GM12878 (cell line): ENCODE measurements around the gene TMCC3.

ENCODE experiments used
- BRCA1 ChIP-seq: IDR thresholded peaks from 2 replicates; pipeline ENCODE4 v1.6.1; 2011; ENCODE audit warnings: low read depth, low read length, improper control_type of control experiment
- EGR1 ChIP-seq, 2 experiments: IDR thresholded peaks; 1 replicate in 1 of 2; 2 replicates in 1 of 2; pipeline ENCODE4 v1.6.1; 2011 to 2012; ENCODE audit warnings: low read depth in 2 of 2, low read length in 2 of 2, borderline replicate concordance in 1 of 2, mild to moderate bottlenecking in 1 of 2, moderate library complexity in 1 of 2
- EP300 ChIP-seq, 2 experiments: fragments of 150-350 bp in 1 of 2; IDR thresholded peaks; 2 replicates each; pipeline ENCODE4 v1.6.1; 2011 to 2012; ENCODE audit warnings: low read depth in 2 of 2, low read length in 2 of 2, borderline replicate concordance in 1 of 2, improper control_type of control experiment in 1 of 2, inconsistent platforms in 1 of 2; ENCODE audit not compliant: control insufficient read depth in 1 of 2
- ESRRA ChIP-seq: IDR thresholded peaks from 2 replicates; pipeline ENCODE4 v1.6.1; 2012; ENCODE audit warnings: mild to moderate bottlenecking, low read length, improper control_type of control experiment
- JUND ChIP-seq: IDR thresholded peaks from 2 replicates; pipeline ENCODE4 v1.6.1; 2012; ENCODE audit warnings: low read depth, mild to moderate bottlenecking, low read length, improper control_type of control experiment, moderate library complexity
- NR2F1 ChIP-seq: fragments of 450-650 bp; conservative IDR thresholded peaks from 2 replicates; pipeline ENCODE4 v1.6.1; 2017; ENCODE audit warnings: mild to moderate bottlenecking
- POLR2A ChIP-seq: IDR thresholded peaks from 2 replicates; pipeline ENCODE4 v1.6.1; 2011; ENCODE audit warnings: low read depth, mild to moderate bottlenecking, low read length
- POLR2AphosphoS5 ChIP-seq: IDR thresholded peaks from 2 replicates; pipeline ENCODE4 v1.6.1; 2011; ENCODE audit warnings: mild to moderate bottlenecking, low read length, inconsistent platforms
- RCOR1 ChIP-seq: conservative IDR thresholded peaks from 2 replicates; pipeline ENCODE4 v1.6.1; 2012; ENCODE audit warnings: low read depth, low read length, improper control_type of control experiment
- SIN3A ChIP-seq: IDR thresholded peaks from 2 replicates; pipeline ENCODE4 v1.6.1; 2012; ENCODE audit warnings: low read depth, low read length, improper control_type of control experiment
- SREBF2 ChIP-seq: IDR thresholded peaks from 2 replicates; pipeline ENCODE4 v1.6.1; 2012; ENCODE audit warnings: mild to moderate bottlenecking, low read length
- ZSCAN29 ChIP-seq: fragments of 450-650 bp; IDR thresholded peaks from 2 replicates; pipeline ENCODE4 v1.6.1; 2017; ENCODE audit warnings: mild to moderate bottlenecking, moderate library complexity
- TF ChIP-seq, protein P1 (sequence below), 3 experiments: IDR thresholded peaks in 2 of 3; conservative IDR thresholded peaks in 1 of 3; 2 replicates each; pipeline ENCODE4 v1.5.1; 2011; ENCODE audit warnings: low read depth in 3 of 3, low read length in 3 of 3, mild to moderate bottlenecking in 3 of 3, control low read depth in 2 of 3, moderate library complexity in 2 of 3, inconsistent platforms in 1 of 3, mixed read lengths in 1 of 3; ENCODE audit not compliant: control insufficient read depth in 2 of 3, insufficient read depth in 1 of 3; ENCODE audit errors: extremely low read depth in 1 of 3
- TF ChIP-seq, protein P2 (sequence below): IDR thresholded peaks from 2 replicates; pipeline ENCODE4 v1.6.1; 2012; ENCODE audit warnings: low read depth, low read length, improper control_type of control experiment

DNA sequence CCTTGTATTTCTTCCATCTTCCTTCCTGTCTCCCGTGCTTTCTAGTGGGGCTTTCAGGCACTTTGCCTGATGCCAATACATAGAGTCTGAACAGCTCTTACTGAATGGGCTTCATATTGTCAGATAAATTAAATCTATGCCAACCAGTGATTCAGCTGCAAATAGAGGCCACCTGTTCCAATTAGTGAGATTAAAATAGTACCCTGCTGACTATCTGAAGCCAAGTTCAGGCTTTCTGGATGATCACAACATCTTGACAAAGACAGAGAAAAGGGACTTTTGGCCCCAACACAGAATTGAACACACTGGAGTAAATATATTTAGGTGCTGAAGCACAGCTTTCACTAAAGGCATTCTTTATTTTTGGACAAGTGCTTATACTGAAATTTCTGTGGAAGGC lies 11.8 kb downstream of the TMCC3 start:
- no peak for TF ChIP-seq NR2F1
- TF ChIP-seq JUND = no peak
- TF ChIP-seq EGR1 (IDR thresholded peaks at IDR 0.05; ENCODE audit: borderline replicate concordance in 1 of 2, low read depth in 2 of 2, low read length in 2 of 2) = no peak
- no peak for TF ChIP-seq RCOR1
- TF ChIP-seq, protein P1, sequence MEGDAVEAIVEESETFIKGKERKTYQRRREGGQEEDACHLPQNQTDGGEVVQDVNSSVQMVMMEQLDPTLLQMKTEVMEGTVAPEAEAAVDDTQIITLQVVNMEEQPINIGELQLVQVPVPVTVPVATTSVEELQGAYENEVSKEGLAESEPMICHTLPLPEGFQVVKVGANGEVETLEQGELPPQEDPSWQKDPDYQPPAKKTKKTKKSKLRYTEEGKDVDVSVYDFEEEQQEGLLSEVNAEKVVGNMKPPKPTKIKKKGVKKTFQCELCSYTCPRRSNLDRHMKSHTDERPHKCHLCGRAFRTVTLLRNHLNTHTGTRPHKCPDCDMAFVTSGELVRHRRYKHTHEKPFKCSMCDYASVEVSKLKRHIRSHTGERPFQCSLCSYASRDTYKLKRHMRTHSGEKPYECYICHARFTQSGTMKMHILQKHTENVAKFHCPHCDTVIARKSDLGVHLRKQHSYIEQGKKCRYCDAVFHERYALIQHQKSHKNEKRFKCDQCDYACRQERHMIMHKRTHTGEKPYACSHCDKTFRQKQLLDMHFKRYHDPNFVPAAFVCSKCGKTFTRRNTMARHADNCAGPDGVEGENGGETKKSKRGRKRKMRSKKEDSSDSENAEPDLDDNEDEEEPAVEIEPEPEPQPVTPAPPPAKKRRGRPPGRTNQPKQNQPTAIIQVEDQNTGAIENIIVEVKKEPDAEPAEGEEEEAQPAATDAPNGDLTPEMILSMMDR (IDR thresholded peaks at IDR 0.05 in 2 of 3, conservative IDR thresholded peaks at IDR 0.05 in 1 of 3; ENCODE audit: control insufficient read depth in 2 of 3, extremely low read depth in 1 of 3, insufficient read depth in 1 of 3, low read depth in 3 of 3, low read length in 3 of 3) = no peak
- no peak for TF ChIP-seq POLR2AphosphoS5
- no peak for TF ChIP-seq ESRRA
- no peak for TF ChIP-seq EP300 (IDR thresholded peaks at IDR 0.05; ENCODE audit: borderline replicate concordance in 1 of 2, control insufficient read depth in 1 of 2, low read depth in 2 of 2, low read length in 2 of 2)
- TF ChIP-seq POLR2A = no peak
- TF ChIP-seq ZSCAN29 = no peak
- TF ChIP-seq BRCA1 = no peak
- TF ChIP-seq SIN3A = no peak
- TF ChIP-seq, protein P2, sequence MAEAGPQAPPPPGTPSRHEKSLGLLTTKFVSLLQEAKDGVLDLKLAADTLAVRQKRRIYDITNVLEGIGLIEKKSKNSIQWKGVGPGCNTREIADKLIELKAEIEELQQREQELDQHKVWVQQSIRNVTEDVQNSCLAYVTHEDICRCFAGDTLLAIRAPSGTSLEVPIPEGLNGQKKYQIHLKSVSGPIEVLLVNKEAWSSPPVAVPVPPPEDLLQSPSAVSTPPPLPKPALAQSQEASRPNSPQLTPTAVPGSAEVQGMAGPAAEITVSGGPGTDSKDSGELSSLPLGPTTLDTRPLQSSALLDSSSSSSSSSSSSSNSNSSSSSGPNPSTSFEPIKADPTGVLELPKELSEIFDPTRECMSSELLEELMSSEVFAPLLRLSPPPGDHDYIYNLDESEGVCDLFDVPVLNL = no peak
- TF ChIP-seq SREBF2 = no peak
